H1 (cell line): ENCODE results near the gene STAM2. TPM values are rescaled to one million over a fixed set of nuclear protein-coding genes. Genes with fewer than 3 reads are reported as not detected.
A peak's percentile ranks its signal among the peaks of the same experiment; 100 is the strongest.

Experiments
- CTCF ChIA-PET: fragments of 300-600 bp; sonication (Branson Sonifier 250); formaldehyde crosslinking; loops from one replicate; lab custom pipeline; 2021; ENCODE audit not compliant: partially characterized antibody; lab: Charles Lee
- POLR2A ChIA-PET: fragments of 300-600 bp; sonication (Branson Sonifier 250); formaldehyde crosslinking; loops from one replicate; lab custom pipeline; 2021; ENCODE audit warnings: inconsistent platforms; ENCODE audit not compliant: partially characterized antibody; lab: Charles Lee
- DNase-seq, 2 experiments: peaks; one replicate each; pipeline versions ENCODE4 v3.0.0 to v3.0.0-alpha.2; 2010 to 2022; ENCODE audit warnings: low spot score in 2 of 2, low read depth in 1 of 2, mixed read lengths in 1 of 2
- FAIRE-seq: peaks from 2 replicates; lab custom pipeline; 2011; peaks lifted over from hg19 to GRCh38; lab: Jason Lieb, UNC
- H2AFZ ChIP-seq: 2 replicates; pipeline ENCODE4 v1.8.1; 2012; ENCODE audit warnings: low read length, inconsistent platforms
- H2AK5ac ChIP-seq: 2 replicates; pipeline ENCODE4 v1.6.1; 2013; ENCODE audit warnings: low read depth, low read length
- H2BK120ac ChIP-seq: replicated peaks from 2 replicates; pipeline ENCODE3; 2013; ENCODE audit warnings: low read depth, low read length, inconsistent platforms
- H2BK12ac ChIP-seq: 2 replicates; pipeline ENCODE4 v1.6.1; 2013; ENCODE audit warnings: low read depth, low read length
- H2BK15ac ChIP-seq: 2 replicates; pipeline ENCODE4 v1.6.1; 2013; ENCODE audit warnings: low read length
- H2BK20ac ChIP-seq: 2 replicates; pipeline ENCODE4 v1.6.1; 2013; ENCODE audit warnings: low read length
- H2BK5ac ChIP-seq: 2 replicates; pipeline ENCODE4 v1.6.1; 2013; ENCODE audit warnings: low read depth, low read length
- H3K14ac ChIP-seq: 2 replicates; pipeline ENCODE4 v1.6.1; 2013; ENCODE audit warnings: inconsistent platforms; ENCODE audit not compliant: insufficient read length
- H3K18ac ChIP-seq: 2 replicates; pipeline ENCODE4 v1.6.1; 2013; ENCODE audit warnings: low read length; ENCODE audit errors: extremely low read depth
- H3K23ac ChIP-seq: 2 replicates; pipeline ENCODE4 v1.6.1; 2013; ENCODE audit warnings: inconsistent platforms; ENCODE audit not compliant: insufficient read length
- H3K23me2 ChIP-seq: 2 replicates; pipeline ENCODE4 v1.6.1; 2013; ENCODE audit warnings: low read depth, low read length
- H3K27ac ChIP-seq: 2 replicates; pipeline ENCODE4 v1.6.1; 2011; ENCODE audit warnings: low read depth, low read length, inconsistent platforms
- H3K27me3 ChIP-seq, 4 experiments: replicated peaks in 1 of 4; 1 replicate in 1 of 4; 2 replicates in 3 of 4; pipeline versions ENCODE4 v1.6.1 to v1.8.1; 2011 to 2013; ENCODE audit warnings: low read length in 3 of 4, mild to moderate bottlenecking in 3 of 4, inconsistent platforms in 2 of 4, mixed read lengths in 2 of 4, moderate library complexity in 1 of 4; ENCODE audit not compliant: control insufficient read depth in 3 of 4, insufficient read depth in 3 of 4; ENCODE audit errors: extremely low read depth in 1 of 4
- H3K36me3 ChIP-seq, 4 experiments: 2 replicates each; pipeline versions ENCODE4 v1.6.1 to v1.8.1; 2011 to 2013; ENCODE audit warnings: mild to moderate bottlenecking in 4 of 4, low read length in 3 of 4, moderate library complexity in 2 of 4, control low read depth in 1 of 4, inconsistent platforms in 1 of 4; ENCODE audit not compliant: insufficient read depth in 4 of 4, control insufficient read depth in 2 of 4
- H3K4ac ChIP-seq: replicated peaks from 2 replicates; pipeline ENCODE3; 2013; ENCODE audit warnings: low read length, low read depth, mixed read lengths, inconsistent platforms; ENCODE audit not compliant: insufficient read length
- H3K4me1 ChIP-seq, 4 experiments: replicated peaks in 1 of 4; 1 replicate in 1 of 4; 2 replicates in 3 of 4; pipeline versions ENCODE4 v1.6.1 to v1.8.1; 2011 to 2013; ENCODE audit warnings: low read length in 3 of 4, inconsistent platforms in 2 of 4, mixed read lengths in 1 of 4; ENCODE audit not compliant: insufficient read depth in 4 of 4, control insufficient read depth in 3 of 4
- H3K4me2 ChIP-seq, 2 experiments: 2 replicates each; pipeline versions ENCODE4 v1.6.1 to v1.8.1; 2011 to 2013; ENCODE audit warnings: low read depth in 2 of 2, low read length in 2 of 2, control low read depth in 1 of 2, inconsistent platforms in 1 of 2, mild to moderate bottlenecking in 1 of 2; ENCODE audit not compliant: insufficient read depth in 1 of 2
- H3K4me3 ChIP-seq, 4 experiments: fragments of 200-600, 300-600 bp in 1 of 4; sonication (generic), shearing (Covaris generic), sonication (Bioruptor Twin) in 1 of 4; 2 replicates each; pipeline versions ENCODE4 v1.5.1 to v1.8.1; 2011 to 2016; ENCODE audit warnings: low read length in 4 of 4, low read depth in 3 of 4, control low read depth in 2 of 4, inconsistent platforms in 2 of 4, mild to moderate bottlenecking in 2 of 4, mixed read lengths in 1 of 4, moderate library complexity in 1 of 4; ENCODE audit not compliant: insufficient read depth in 2 of 4; ENCODE audit errors: extremely low read depth in 1 of 4
- H3K56ac ChIP-seq: replicated peaks from 2 replicates; pipeline ENCODE3; 2013; ENCODE audit warnings: low read depth, mild to moderate bottlenecking, mixed read lengths, low read length, inconsistent platforms; ENCODE audit not compliant: insufficient read length
- H3K79me1 ChIP-seq: 2 replicates; pipeline ENCODE4 v1.6.1; 2013; ENCODE audit warnings: low read depth, low read length, control low read depth
- H3K79me2 ChIP-seq, 2 experiments: 2 replicates each; pipeline versions ENCODE4 v1.6.1 to v1.8.1; 2012 to 2013; ENCODE audit warnings: low read length in 2 of 2, mild to moderate bottlenecking in 2 of 2, inconsistent platforms in 1 of 2; ENCODE audit not compliant: insufficient read depth in 2 of 2, control insufficient read depth in 1 of 2
- H3K9ac ChIP-seq, 4 experiments: replicated peaks in 1 of 4; 1 replicate in 1 of 4; 2 replicates in 3 of 4; pipeline versions ENCODE4 v1.6.1 to v1.8.1; 2011 to 2013; ENCODE audit warnings: low read depth in 3 of 4, low read length in 3 of 4, control low read depth in 2 of 4, mild to moderate bottlenecking in 2 of 4, moderate library complexity in 2 of 4, inconsistent platforms in 1 of 4; ENCODE audit errors: extremely low read depth in 1 of 4
- H3K9me3 ChIP-seq, 2 experiments: 2 replicates each; pipeline versions ENCODE4 v1.6.1 to v1.8.1; 2012 to 2013; ENCODE audit warnings: mild to moderate bottlenecking in 2 of 2, moderate library complexity in 2 of 2, control low read depth in 1 of 2, inconsistent platforms in 1 of 2, low read depth in 1 of 2, low read length in 1 of 2, mixed read lengths in 1 of 2; ENCODE audit not compliant: insufficient read depth in 2 of 2
- H4K20me1 ChIP-seq, 2 experiments: replicated peaks in 1 of 2; 2 replicates each; pipeline versions ENCODE3 to v1.8.1; 2011 to 2013; ENCODE audit warnings: inconsistent platforms in 2 of 2, low read length in 2 of 2, mild to moderate bottlenecking in 1 of 2; ENCODE audit not compliant: insufficient read depth in 2 of 2, control insufficient read depth in 1 of 2
- H4K5ac ChIP-seq: 2 replicates; pipeline ENCODE4 v1.6.1; 2013; ENCODE audit warnings: low read length, low read depth, mixed read lengths, inconsistent platforms; ENCODE audit not compliant: insufficient read length
- H4K8ac ChIP-seq: 2 replicates; pipeline ENCODE4 v1.8.0; 2013; ENCODE audit warnings: mild to moderate bottlenecking, moderate library complexity, low read length, inconsistent platforms; ENCODE audit not compliant: insufficient read depth; ENCODE audit errors: extremely low read depth
- H4K91ac ChIP-seq: replicated peaks from 2 replicates; pipeline ENCODE3; 2013; ENCODE audit warnings: low read length, mixed read lengths, inconsistent platforms; ENCODE audit not compliant: insufficient read length
- CEBPB ChIP-seq: IDR thresholded peaks from 2 replicates; pipeline ENCODE4 v1.6.1; 2012; ENCODE audit warnings: low read depth, low read length
- SUZ12 ChIP-seq: fragments of 200-600 bp; sonication (generic); IDR thresholded peaks from 2 replicates; pipeline ENCODE4 v1.6.1; 2012; ENCODE audit warnings: mild to moderate bottlenecking, inconsistent platforms, low read length, moderate library complexity, mixed read lengths
- WGBS, 2 experiments: shearing (Covaris generic) in 1 of 2; methylation state at CpG; one replicate each; pipeline versions ENCODE4 v1.1.6 to v1.1.7; 2013 to 2015; ENCODE audit warnings: low lambda C conversion rate in 2 of 2, mixed read lengths in 2 of 2, inconsistent platforms in 1 of 2, low coverage in 1 of 2, missing lambda C conversion rate in 1 of 2; ENCODE audit not compliant: insufficient replicate concordance in 2 of 2, insufficient coverage in 1 of 2, insufficient read length in 1 of 2; ENCODE audit errors: extremely low coverage in 1 of 2, missing lambda C conversion rate in 1 of 2; 5-methylcytosine and 5-hydroxymethylcytosine counted together
- polyA plus RNA-seq, 7 experiments: library from polyadenylated mRNA; depleted of rRNA in 3 of 7; stranded (reverse) in 5 of 7; unstranded in 2 of 7; fragments of >200 nt in 5 of 7; fragments of 200-250 nt in 2 of 7; gene quantifications; 1 replicate in 5 of 7; 2 replicates in 1 of 7; 4 replicates in 1 of 7; pipeline versions ENCODE4 v1.2.1 to v1.2.3, GENCODE V29; 2011 to 2013; ENCODE audit warnings: missing spikeins in 2 of 7, mixed read lengths in 2 of 7
- total RNA-seq: library from RNA; stranded (reverse); fragmentation: NEBNext Ultra II Directional; extraction: Animal tissue kit (Norgen Biotek cat#: 25700); gene quantifications from 2 replicates; pipeline ENCODE4 v1.2.1, GENCODE V29; 2021

STAM2 gene
- total and polyA plus RNA-seq, 2 of the 8 experiments (the other 6 are each of a cell fraction or from before 2014, with no cell fraction given) = 5.4 to 9.4 TPM

DNA sequence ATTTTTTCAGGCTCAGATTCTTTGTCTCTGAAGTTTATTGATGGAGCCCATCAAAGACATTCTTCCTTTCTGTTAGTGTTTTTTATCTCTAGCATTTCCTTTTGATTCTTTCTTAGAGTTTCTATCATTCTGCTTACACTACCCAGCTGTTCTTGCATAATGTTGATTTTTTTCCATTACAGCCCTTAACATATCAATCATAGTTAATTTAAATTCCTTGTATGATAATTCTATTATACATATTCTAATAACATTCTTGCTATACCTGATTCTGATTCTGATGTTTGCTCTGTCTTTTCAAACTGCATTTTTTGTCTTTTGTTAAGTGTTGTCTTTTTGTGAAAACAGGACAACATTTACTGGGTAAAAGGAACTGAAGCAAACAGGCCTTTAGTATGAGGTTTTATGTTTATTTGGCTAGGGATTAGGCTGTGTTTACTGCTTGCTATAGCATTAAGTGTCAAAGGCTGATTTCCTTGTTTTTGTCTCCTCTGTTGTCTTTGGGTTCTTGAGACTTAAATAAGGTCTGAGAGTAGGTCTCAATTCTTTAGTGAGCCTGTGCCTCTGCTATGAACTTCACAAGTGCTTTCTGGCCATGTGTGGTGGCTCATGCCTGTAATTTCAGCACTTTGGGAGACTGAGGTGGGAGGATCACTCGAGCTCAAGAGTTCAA, 8.0 kb upstream of the STAM2 start:
- no peak overlapping the region for H3K27ac ChIP-seq
- no peak overlapping the region for H2AFZ ChIP-seq
- H3K14ac ChIP-seq = no peak overlapping the region
- no peak overlapping the region for H3K4me2 ChIP-seq
- CTCF ChIA-PET = interaction anchor here (0.6 to 2.3 kb wide), 2 partner anchors 432 to 452 kb away, joined by 3 to 15 read pairs; no protein-coding TSS in a partner anchor
- H2BK5ac ChIP-seq = peak overlapping the region; percentile 78; the same call in 1 of the 2 replicates
- H3K4me3 ChIP-seq = no peak overlapping the region
- DNase-seq (no peak), FAIRE-seq (no peak)
- no peaks in the 10 kb centered on the region for H3K36me3 ChIP-seq
- H2BK15ac ChIP-seq = no peak overlapping the region
- H4K5ac ChIP-seq = no peak overlapping the region
- H3K79me1 ChIP-seq = no peaks in the 10 kb centered on the region
- no peaks in the 10 kb centered on the region for H3K23me2 ChIP-seq
- no peak overlapping the region for H2BK120ac ChIP-seq
- peaks cover 3 to 11% of the 10 kb centered on the region in 2 experiments; a peak in 1 of 4 replicates for H3K9me3 ChIP-seq
- H4K8ac ChIP-seq = no peak overlapping the region
- H4K91ac ChIP-seq = no peak overlapping the region
- POLR2A ChIA-PET = interaction anchor here (0.8 kb wide), 1 partner anchor 534 kb away, joined by 3 read pairs; the partner anchor contains the start of gene PRPF40A
- H2BK12ac ChIP-seq = peak overlapping the region; percentile 92; the same call in 1 of the 2 replicates
- H3K79me2 ChIP-seq = no peaks in the 10 kb centered on the region
- H3K23ac ChIP-seq = no peak overlapping the region
- peaks cover 13 to 27% (median 18%) of the 10 kb centered on the region in 4 experiments; a peak in 6 of 7 replicates for H3K27me3 ChIP-seq
- 0 out of 2 replicates have a peak overlapping the region, but pooled peaks have one; percentile 94 for H2AK5ac ChIP-seq
- H2BK20ac ChIP-seq = no peak overlapping the region
- no peak overlapping the region for H3K9ac ChIP-seq
- H3K56ac ChIP-seq = no peak overlapping the region
- H3K4me1 ChIP-seq = no peaks in the 10 kb centered on the region
- H4K20me1 ChIP-seq = no peaks in the 10 kb centered on the region
- H3K4ac ChIP-seq = no peak overlapping the region
- H3K18ac ChIP-seq = no peak overlapping the region
- WGBS, 2 experiments = 0% methylated on average over 1 of the region's 1 CpG; no CpG with 5 or more reads in 1 of the 2 experiments
- TF ChIP-seq CEBPB = 0 out of 2 replicates have a peak, but pooled peaks have one; percentile 5
- TF ChIP-seq SUZ12 = no peak
